Measurements from ENCODE around the gene KCNQ1OT1. TPM values are rescaled to one million over a fixed set of nuclear protein-coding genes. Genes with fewer than 3 reads are reported as not detected.

KCNQ1OT1 gene
- total RNA-seq, 1 donor = 5.1 TPM

GRCh38 chr11:2593393-2593950, 106.3 kb downstream of the KCNQ1OT1 start:
- Histone ChIP-seq H4K20me1 (ENCODE audit: insufficient read depth, low read length) (no peaks in the 10 kb centered on the region), H3K27me3 (ENCODE audit: insufficient read depth, low read length) (peaks cover 3% of the 10 kb centered on the region), H3K79me2 (ENCODE audit: insufficient read depth, low read length) (no peaks in the 10 kb centered on the region), H3K27ac (ENCODE audit: low read depth, low read length) (no peak overlapping the region), H3K4me3 (ENCODE audit: insufficient read depth, low read length) (no peak overlapping the region), H2AFZ (ENCODE audit: low read length) (no peak overlapping the region), H3K36me3 (ENCODE audit: insufficient read depth, low read length) (no peaks in the 10 kb centered on the region), H3K9me3 (ENCODE audit: low read depth, low read length) (peaks cover 4% of the 10 kb centered on the region), H3K4me2 (ENCODE audit: insufficient read depth, low read length) (no peak overlapping the region), H3K4me1 (ENCODE audit: insufficient read depth, low read length) (no peaks in the 10 kb centered on the region)
- peak; percentile 21 for DNase-seq (ENCODE audit: insufficient read length, low spot score, missing footprints)
- no peak for TF ChIP-seq CTCF (IDR thresholded peaks at IDR 0.05; ENCODE audit: extremely low read depth, low read depth, low read length)

GRCh38 chr11:2592559-2593392, 107.0 kb downstream of the KCNQ1OT1 start:
- Histone ChIP-seq H2AFZ (ENCODE audit: low read length) (no peak overlapping the region), H3K27me3 (ENCODE audit: insufficient read depth, low read length) (peaks cover 3% of the 10 kb centered on the region), H3K4me2 (ENCODE audit: insufficient read depth, low read length) (no peak overlapping the region), H3K36me3 (ENCODE audit: insufficient read depth, low read length) (no peaks in the 10 kb centered on the region), H3K9me3 (ENCODE audit: low read depth, low read length) (peaks cover 4% of the 10 kb centered on the region), H4K20me1 (ENCODE audit: insufficient read depth, low read length) (no peaks in the 10 kb centered on the region), H3K27ac (ENCODE audit: low read depth, low read length) (no peak overlapping the region), H3K4me1 (ENCODE audit: insufficient read depth, low read length) (no peaks in the 10 kb centered on the region), H3K4me3 (ENCODE audit: insufficient read depth, low read length) (no peak overlapping the region), H3K79me2 (ENCODE audit: insufficient read depth, low read length) (no peaks in the 10 kb centered on the region)
- no peak for TF ChIP-seq CTCF (IDR thresholded peaks at IDR 0.05; ENCODE audit: extremely low read depth, low read depth, low read length)
- peak; percentile 72 for DNase-seq (ENCODE audit: insufficient read length, low spot score, missing footprints)

- Histone ChIP-seq H3K9me3 (ENCODE audit: low read depth, low read length) (peaks cover 4% of the 10 kb centered on the region), H3K36me3 (ENCODE audit: insufficient read depth, low read length) (no peaks in the 10 kb centered on the region), H2AFZ (ENCODE audit: low read length) (no peak overlapping the region), H3K4me1 (ENCODE audit: insufficient read depth, low read length) (no peaks in the 10 kb centered on the region), H3K4me2 (ENCODE audit: insufficient read depth, low read length) (no peak overlapping the region), H4K20me1 (ENCODE audit: insufficient read depth, low read length) (no peaks in the 10 kb centered on the region), H3K4me3 (ENCODE audit: insufficient read depth, low read length) (no peak overlapping the region), H3K79me2 (ENCODE audit: insufficient read depth, low read length) (no peaks in the 10 kb centered on the region), H3K27me3 (ENCODE audit: insufficient read depth, low read length) (peaks cover 3% of the 10 kb centered on the region), H3K27ac (ENCODE audit: low read depth, low read length) (no peak overlapping the region)
- DNase-seq (ENCODE audit: insufficient read length, low spot score, missing footprints) = peak; percentile 63
- no peak for TF ChIP-seq CTCF (IDR thresholded peaks at IDR 0.05; ENCODE audit: extremely low read depth, low read depth, low read length)
These were observed 108.0 kb downstream of the KCNQ1OT1 start for GRCh38 chr11:2591805-2592204.

Data from osteoblast (primary cell).